Stimulated activated naive B cell treated with anti-CD40 and anti-IgM and Interleukin-4, amounts not matched to agents 10 μg/mL and 1 μg/mL and 100 μg/mL, for 72 hours (primary cell): ENCODE measurements around the gene PBXIP1.

Experiments used
- ATAC-seq, 2 donors: fragments of 150-1000 bp; cut with Tn5 transposase; replicated peaks; 2 replicates each; pipeline ENCODE4 v1.10.0; 2021; ENCODE audit warnings: moderate library complexity in 1 of 2
- DNase-seq: peaks from one replicate; pipeline ENCODE4 v3.0.0; 2021
- H3K27ac Mint-ChIP-seq: one replicate; pipeline ENCODE4 v1.8.0; 2022; ENCODE audit warnings: mild to moderate bottlenecking, mixed read lengths
- H3K27me3 Mint-ChIP-seq, 2 donors: one replicate each; pipeline ENCODE4 v1.8.0; 2022; ENCODE audit warnings: mixed read lengths in 2 of 2
- H3K36me3 Mint-ChIP-seq, 2 donors: one replicate each; pipeline ENCODE4 v1.8.0; 2022; ENCODE audit warnings: mixed read lengths in 2 of 2, mild to moderate bottlenecking in 1 of 2
- H3K4me1 Mint-ChIP-seq, 2 donors: one replicate each; pipeline ENCODE4 v1.8.0; 2022; ENCODE audit warnings: mixed read lengths in 2 of 2, mild to moderate bottlenecking in 1 of 2
- H3K4me3 Mint-ChIP-seq, 2 donors: one replicate each; pipeline ENCODE4 v1.8.0; 2022; ENCODE audit warnings: mild to moderate bottlenecking in 2 of 2, mixed read lengths in 2 of 2, moderate library complexity in 1 of 2
- H3K9me3 Mint-ChIP-seq, 2 donors: one replicate each; pipeline ENCODE4 v1.8.0; 2022; ENCODE audit warnings: mixed read lengths in 2 of 2, mild to moderate bottlenecking in 1 of 2

Gene PBXIP1

DNA sequence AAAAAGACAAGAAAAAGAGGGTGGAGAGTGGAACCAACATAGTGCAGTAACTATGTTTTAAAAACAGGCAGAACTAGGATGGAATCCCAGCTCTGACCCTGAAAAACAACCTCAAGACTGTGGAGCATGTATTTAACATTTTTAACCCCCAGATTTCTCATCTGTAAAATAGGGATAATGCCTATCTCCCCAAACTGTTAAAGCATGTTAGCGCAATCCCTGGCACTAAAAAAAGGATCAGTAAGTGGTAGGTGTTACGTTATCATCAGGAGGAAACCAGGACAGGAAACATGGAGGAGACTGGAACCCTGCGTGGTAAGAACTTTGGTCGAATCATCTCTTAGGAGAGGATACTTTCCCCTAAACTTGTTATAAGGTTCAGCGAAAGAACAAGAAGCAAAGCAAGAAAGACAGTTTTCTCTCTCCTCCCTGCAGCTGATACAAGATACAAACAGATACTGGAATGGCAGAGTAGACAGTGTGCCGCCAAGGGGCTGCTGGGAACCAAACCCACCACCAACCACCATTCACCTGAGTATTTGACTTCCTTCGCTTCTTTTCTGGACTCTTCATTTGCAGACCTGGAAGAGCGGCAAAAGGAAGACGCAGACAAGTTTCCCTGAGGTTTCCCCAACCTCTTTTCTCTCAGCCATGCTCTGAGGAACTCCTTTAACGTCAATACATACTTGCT lies 4.7 kb upstream of the PBXIP1 start:
- Mint-ChIP-seq H3K27me3 (no peaks in the 10 kb centered on the region), H3K27ac (peak overlapping the region; percentile 93), H3K4me1 (peaks cover 32 to 62% of the 10 kb centered on the region in 2 donors), H3K9me3 (no peaks in the 10 kb centered on the region), H3K36me3 (peaks cover 25 to 34% of the 10 kb centered on the region in 2 donors), H3K4me3 (peak overlapping the region; percentile 88)
- DNase-seq, result no peak
- no peak for ATAC-seq

GRCh38 chr1:154959426-154959780 lies 3.5 kb upstream of the PBXIP1 start:
- peaks cover 40 to 74% of the 10 kb centered on the region in 2 donors for H3K4me1 Mint-ChIP-seq
- no peaks in the 10 kb centered on the region for H3K9me3 Mint-ChIP-seq
- DNase-seq, result no peak
- no peak for ATAC-seq
- H3K4me3 Mint-ChIP-seq, result peak overlapping the region; percentile 88
- H3K27ac Mint-ChIP-seq, result no peak overlapping the region
- peaks cover 20 to 28% of the 10 kb centered on the region in 2 donors for H3K36me3 Mint-ChIP-seq
- H3K27me3 Mint-ChIP-seq, result no peaks in the 10 kb centered on the region

- H3K36me3 Mint-ChIP-seq, result peaks cover 18 to 25% of the 10 kb centered on the region in 2 donors
- no peak for ATAC-seq
- no peak for DNase-seq
- H3K4me3 Mint-ChIP-seq, result peak overlapping the region in 1 of 2 donors; percentile 4
- no peak overlapping the region for H3K27ac Mint-ChIP-seq
- no peaks in the 10 kb centered on the region for H3K9me3 Mint-ChIP-seq
- no peaks in the 10 kb centered on the region for H3K27me3 Mint-ChIP-seq
- H3K4me1 Mint-ChIP-seq, result peaks cover 43 to 76% of the 10 kb centered on the region in 2 donors
Observed at GRCh38 chr1:154958681-154959425, 3.0 kb upstream of the PBXIP1 start.

DNA sequence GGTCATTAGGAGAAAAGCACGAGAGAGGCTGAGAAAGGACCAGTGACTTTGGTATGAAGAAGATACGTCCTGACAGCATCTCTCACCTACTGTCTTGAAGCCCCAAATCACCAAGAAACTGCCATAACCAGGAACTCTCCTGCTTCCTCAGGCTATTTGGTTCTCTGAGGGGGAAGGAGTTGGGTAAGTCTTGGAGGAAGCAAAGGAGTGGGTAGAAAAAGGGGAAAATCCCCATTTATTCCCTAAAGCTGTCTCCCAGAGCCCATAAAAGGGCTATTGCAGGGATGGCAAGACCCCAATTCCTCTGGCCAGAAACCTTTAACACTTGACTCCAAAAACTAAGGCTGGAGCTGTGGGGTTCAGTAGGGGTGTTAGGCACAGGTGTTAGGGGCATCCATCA lies 2.1 kb upstream of the PBXIP1 start:
- Mint-ChIP-seq H3K4me1 (peaks cover 43 to 76% of the 10 kb centered on the region in 2 donors), H3K27me3 (no peaks in the 10 kb centered on the region), H3K27ac (no peak overlapping the region), H3K36me3 (peaks cover 13 to 17% of the 10 kb centered on the region in 2 donors), H3K9me3 (no peaks in the 10 kb centered on the region), H3K4me3 (no peak overlapping the region)
- ATAC-seq, result no peak
- no peak for DNase-seq

DNA sequence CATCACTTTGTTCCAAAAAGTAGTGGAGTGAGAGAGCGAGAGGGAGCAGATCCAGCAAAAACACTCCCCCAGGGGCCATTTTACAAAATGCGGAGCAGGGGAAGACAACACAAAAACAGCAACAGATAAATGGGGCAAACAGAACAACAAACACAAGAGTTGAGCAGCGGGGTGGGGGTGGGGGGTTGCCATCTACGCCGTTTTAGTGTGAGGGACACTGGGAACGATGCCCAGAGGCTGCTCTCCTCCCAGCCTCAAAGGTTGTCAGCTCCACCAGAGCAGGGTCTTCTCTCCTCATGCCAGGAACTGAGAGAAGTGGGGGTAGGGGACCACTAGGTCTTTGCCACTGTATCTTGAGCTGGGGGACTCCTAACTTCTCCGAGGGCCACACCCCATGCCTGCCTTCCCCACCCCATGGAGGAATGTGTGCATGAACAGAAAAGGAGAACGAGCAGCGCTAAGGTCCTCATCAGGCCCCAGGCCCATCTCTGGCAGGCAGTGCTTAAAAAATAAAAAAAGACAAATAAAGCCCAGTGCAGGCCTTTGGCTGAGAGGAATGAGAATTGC lies 1.3 kb upstream of the PBXIP1 start:
- H3K4me3 Mint-ChIP-seq, result no peak overlapping the region
- DNase-seq (no peak), ATAC-seq (no peak)
- H3K27me3 Mint-ChIP-seq, result no peaks in the 10 kb centered on the region
- H3K27ac Mint-ChIP-seq, result no peak overlapping the region
- H3K9me3 Mint-ChIP-seq, result no peaks in the 10 kb centered on the region
- H3K36me3 Mint-ChIP-seq, result peaks cover 7 to 12% of the 10 kb centered on the region in 2 donors
- H3K4me1 Mint-ChIP-seq, result peaks cover 49 to 76% of the 10 kb centered on the region in 2 donors

- peaks cover 7 to 11% of the 10 kb centered on the region in 2 donors for H3K36me3 Mint-ChIP-seq
- no peak for ATAC-seq
- peak overlapping the region; percentile 96 for H3K27ac Mint-ChIP-seq
- DNase-seq, result no peak
- peak overlapping the region; percentile 93 to 94 for H3K4me3 Mint-ChIP-seq
- no peaks in the 10 kb centered on the region for H3K27me3 Mint-ChIP-seq
- H3K4me1 Mint-ChIP-seq, result peaks cover 54 to 82% of the 10 kb centered on the region in 2 donors
- H3K9me3 Mint-ChIP-seq, result no peaks in the 10 kb centered on the region
Observed at GRCh38 chr1:154956544-154956941, 644 bp upstream of the PBXIP1 start.

GRCh38 chr1:154955039-154955717 lies 721 bp downstream of the PBXIP1 start:
- ATAC-seq (peak; percentile 75 to 82), DNase-seq (peak; percentile 64)
- peak overlapping the region; percentile 93 to 94 for H3K4me3 Mint-ChIP-seq
- peak overlapping the region; percentile 96 for H3K27ac Mint-ChIP-seq
- H3K4me1 Mint-ChIP-seq, result peaks cover 61 to 86% of the 10 kb centered on the region in 2 donors
- no peaks in the 10 kb centered on the region for H3K27me3 Mint-ChIP-seq
- no peaks in the 10 kb centered on the region for H3K9me3 Mint-ChIP-seq
- H3K36me3 Mint-ChIP-seq, result peaks cover 12 to 15% of the 10 kb centered on the region in 2 donors

- Mint-ChIP-seq H3K4me1 (peaks cover 61 to 80% of the 10 kb centered on the region in 2 donors), H3K27me3 (no peaks in the 10 kb centered on the region), H3K27ac (peak overlapping the region; percentile 96), H3K36me3 (peaks cover 9 to 13% of the 10 kb centered on the region in 2 donors), H3K9me3 (no peaks in the 10 kb centered on the region), H3K4me3 (peak overlapping the region in 1 of 2 donors; percentile 22)
- no peak for ATAC-seq
- DNase-seq, result no peak
Observed at GRCh38 chr1:154954541-154954940, 1.4 kb downstream of the PBXIP1 start.

- ATAC-seq (no peak), DNase-seq (no peak)
- H3K36me3 Mint-ChIP-seq, result peaks cover 10% of the 10 kb centered on the region in 2 donors
- no peaks in the 10 kb centered on the region for H3K9me3 Mint-ChIP-seq
- H3K27ac Mint-ChIP-seq, result peak overlapping the region; percentile 88
- H3K4me1 Mint-ChIP-seq, result peaks cover 63 to 72% of the 10 kb centered on the region in 2 donors
- peak overlapping the region in 1 of 2 donors; percentile 8 for H3K4me3 Mint-ChIP-seq
- H3K27me3 Mint-ChIP-seq, result no peaks in the 10 kb centered on the region
Observed at GRCh38 chr1:154953611-154954038, 2.3 kb downstream of the PBXIP1 start.

- H3K4me3 Mint-ChIP-seq, result peak overlapping the region; percentile 2 to 22
- no peak for DNase-seq
- no peaks in the 10 kb centered on the region for H3K27me3 Mint-ChIP-seq
- H3K36me3 Mint-ChIP-seq, result peaks cover 7 to 11% of the 10 kb centered on the region in 2 donors
- peaks cover 62 to 74% of the 10 kb centered on the region in 2 donors for H3K4me1 Mint-ChIP-seq
- no peak for ATAC-seq
- no peaks in the 10 kb centered on the region for H3K9me3 Mint-ChIP-seq
- H3K27ac Mint-ChIP-seq, result peak overlapping the region; percentile 88
Observed at GRCh38 chr1:154952664-154953063, 3.2 kb downstream of the PBXIP1 start.

GRCh38 chr1:154951901-154952657 lies 3.8 kb downstream of the PBXIP1 start:
- peak; percentile 41 to 49 for ATAC-seq
- no peak for DNase-seq
- Mint-ChIP-seq H3K9me3 (no peaks in the 10 kb centered on the region), H3K27me3 (no peaks in the 10 kb centered on the region), H3K4me1 (peaks cover 59 to 68% of the 10 kb centered on the region in 2 donors), H3K27ac (peak overlapping the region; percentile 88), H3K36me3 (peaks cover 8 to 13% of the 10 kb centered on the region in 2 donors), H3K4me3 (peak overlapping the region; percentile 63 to 69)

DNA sequence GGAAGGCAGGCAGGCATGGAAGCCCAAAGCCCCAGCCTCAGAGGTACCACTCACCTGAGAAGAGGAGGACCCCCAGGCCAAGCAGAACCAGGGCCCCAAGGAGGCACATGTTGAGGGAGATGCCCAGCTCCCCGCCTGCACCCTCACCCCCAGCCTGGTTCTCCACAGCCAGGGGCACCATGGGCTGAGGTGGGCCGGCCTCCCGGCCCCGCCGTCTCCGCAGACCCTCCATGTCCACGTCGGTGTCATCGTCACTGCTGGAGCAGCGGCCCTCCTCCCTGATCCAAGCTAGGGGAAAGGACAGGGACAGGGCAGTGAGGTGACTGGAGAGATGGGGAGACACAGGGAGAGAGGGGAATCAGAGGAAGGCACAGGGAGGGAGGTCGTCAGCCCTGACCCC lies 7.8 kb downstream of the PBXIP1 start:
- no peak overlapping the region for H3K27ac Mint-ChIP-seq
- H3K9me3 Mint-ChIP-seq, result no peaks in the 10 kb centered on the region
- no peak for DNase-seq
- no peak overlapping the region for H3K4me3 Mint-ChIP-seq
- peaks cover 12 to 17% of the 10 kb centered on the region in 2 donors for H3K36me3 Mint-ChIP-seq
- peaks cover 42 to 53% of the 10 kb centered on the region in 2 donors for H3K4me1 Mint-ChIP-seq
- ATAC-seq, result no peak
- no peaks in the 10 kb centered on the region for H3K27me3 Mint-ChIP-seq

GRCh38 chr1:154945962-154946850 lies 9.7 kb downstream of the PBXIP1 start:
- no peak for DNase-seq
- Mint-ChIP-seq H3K27ac (peak overlapping the region; percentile 53), H3K36me3 (peaks cover 12 to 17% of the 10 kb centered on the region in 2 donors), H3K27me3 (no peaks in the 10 kb centered on the region), H3K4me1 (peaks cover 40 to 53% of the 10 kb centered on the region in 2 donors), H3K9me3 (no peaks in the 10 kb centered on the region), H3K4me3 (no peak overlapping the region)
- ATAC-seq, result no peak
